ENCODE measurements around the gene DLGAP1.

DLGAP1 gene

GRCh38 chr18:3547891-3548615, 907.1 kb downstream of the DLGAP1 start:
- TF ChIP-seq ARNTL (CRISPR knock-in tag; IDR thresholded peaks at IDR 0.05; ENCODE audit: borderline replicate concordance, low read depth) (no peak), ZFP3 (CRISPR knock-in tag; IDR thresholded peaks at IDR 0.05) (no peak), PPARA (CRISPR knock-in tag; IDR thresholded peaks at IDR 0.05; ENCODE audit: borderline replicate concordance) (no peak), TCF4 (CRISPR knock-in tag; IDR thresholded peaks at IDR 0.05; ENCODE audit: borderline replicate concordance) (no peak), ZC3H10 (CRISPR knock-in tag; IDR thresholded peaks at IDR 0.05) (no peak), ISL1 (CRISPR knock-in tag; IDR thresholded peaks at IDR 0.05) (no peak), POU6F1 (CRISPR knock-in tag; IDR thresholded peaks at IDR 0.05; ENCODE audit: borderline replicate concordance, low read depth) (no peak), ESRRG (CRISPR knock-in tag; IDR thresholded peaks at IDR 0.05) (no peak), ZNF70 (CRISPR knock-in tag; IDR thresholded peaks at IDR 0.05) (no peak)
- no peak for ATAC-seq

- no peak for ATAC-seq
- TF ChIP-seq TCF4 (CRISPR knock-in tag; IDR thresholded peaks at IDR 0.05; ENCODE audit: borderline replicate concordance) (no peak), ARNTL (CRISPR knock-in tag; IDR thresholded peaks at IDR 0.05; ENCODE audit: borderline replicate concordance, low read depth) (no peak), PPARA (CRISPR knock-in tag; IDR thresholded peaks at IDR 0.05; ENCODE audit: borderline replicate concordance) (no peak), CSRNP3 (CRISPR knock-in tag; IDR thresholded peaks at IDR 0.05) (no peak), RARB (CRISPR knock-in tag; IDR thresholded peaks at IDR 0.05) (no peak), ISL1 (CRISPR knock-in tag; IDR thresholded peaks at IDR 0.05) (no peak)
These were observed 909.0 kb downstream of the DLGAP1 start for GRCh38 chr18:3546106-3546505.

GRCh38 chr18:3544537-3544936, 910.6 kb downstream of the DLGAP1 start:
- no peak for ATAC-seq
- TF ChIP-seq ARNTL (CRISPR knock-in tag; IDR thresholded peaks at IDR 0.05; ENCODE audit: borderline replicate concordance, low read depth) (no peak), ZNF565 (CRISPR knock-in tag; conservative IDR thresholded peaks at IDR 0.05; ENCODE audit: low read depth) (no peak), PPARA (CRISPR knock-in tag; IDR thresholded peaks at IDR 0.05; ENCODE audit: borderline replicate concordance) (no peak), OSR1 (CRISPR knock-in tag; IDR thresholded peaks at IDR 0.05) (no peak), TCF4 (CRISPR knock-in tag; IDR thresholded peaks at IDR 0.05; ENCODE audit: borderline replicate concordance) (no peak), CSRNP3 (CRISPR knock-in tag; IDR thresholded peaks at IDR 0.05) (no peak), TSHZ2 (CRISPR knock-in tag; IDR thresholded peaks at IDR 0.05) (no peak), SNAI2 (CRISPR knock-in tag; IDR thresholded peaks at IDR 0.05) (no peak)

GRCh38 chr18:3541549-3542386, 913.3 kb downstream of the DLGAP1 start:
- no peak for ATAC-seq
- TF ChIP-seq ISL1 (CRISPR knock-in tag; IDR thresholded peaks at IDR 0.05) (no peak), ZFP30 (CRISPR knock-in tag; IDR thresholded peaks at IDR 0.05) (no peak), ZC3H10 (CRISPR knock-in tag; IDR thresholded peaks at IDR 0.05) (no peak), PPARA (CRISPR knock-in tag; IDR thresholded peaks at IDR 0.05; ENCODE audit: borderline replicate concordance) (no peak), BACH2 (CRISPR knock-in tag; IDR thresholded peaks at IDR 0.05; ENCODE audit: borderline replicate concordance) (no peak), ARNTL (CRISPR knock-in tag; IDR thresholded peaks at IDR 0.05; ENCODE audit: borderline replicate concordance, low read depth) (no peak), TSHZ2 (CRISPR knock-in tag; IDR thresholded peaks at IDR 0.05) (no peak), PATZ1 (CRISPR knock-in tag; IDR thresholded peaks at IDR 0.05; ENCODE audit: borderline replicate concordance) (no peak), ESRRG (CRISPR knock-in tag; IDR thresholded peaks at IDR 0.05) (no peak), CSDC2 (CRISPR knock-in tag; IDR thresholded peaks at IDR 0.05) (no peak)

All from SK-N-SH treated with all-trans-retinoic acid at 6 μM for 48 hours (cell line).